NCI-H2029 (cell line): Measurements from ENCODE around the gene ZBTB12.
"Not testable (repeated sequence)": the region's sequence is repeated elsewhere in the genome, so short reads cannot be mapped to it uniquely, and the experiment has no call there.

Experiments
- DNase-seq: peaks from one replicate; lab custom pipeline; 2025; lab: John Stamatoyannopoulos, UW

The ZBTB12 gene

DNA sequence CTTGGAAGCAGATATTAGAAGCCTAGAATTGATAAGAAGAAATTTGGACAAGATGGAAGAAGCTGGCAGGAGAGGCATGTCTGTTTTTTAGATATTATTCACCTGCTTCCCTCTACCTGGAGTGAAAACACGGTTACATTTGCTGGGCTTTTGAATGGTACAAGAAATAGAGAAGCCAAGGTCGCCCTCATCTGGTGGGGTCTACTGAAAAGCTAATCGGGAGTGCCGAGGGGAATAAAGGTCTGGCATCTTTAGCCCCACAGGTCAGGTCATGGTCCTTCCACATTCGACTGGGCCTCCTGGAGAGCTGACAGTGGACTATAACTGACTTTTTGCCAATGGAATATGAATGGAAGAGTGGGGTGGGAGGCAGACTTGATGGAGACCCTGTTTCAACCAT, 21.1 kb upstream of the ZBTB12 start:
- no peak for DNase-seq

GRCh38 chr6:31920811-31921210, 18.9 kb upstream of the ZBTB12 start:
- no peak for DNase-seq

DNA sequence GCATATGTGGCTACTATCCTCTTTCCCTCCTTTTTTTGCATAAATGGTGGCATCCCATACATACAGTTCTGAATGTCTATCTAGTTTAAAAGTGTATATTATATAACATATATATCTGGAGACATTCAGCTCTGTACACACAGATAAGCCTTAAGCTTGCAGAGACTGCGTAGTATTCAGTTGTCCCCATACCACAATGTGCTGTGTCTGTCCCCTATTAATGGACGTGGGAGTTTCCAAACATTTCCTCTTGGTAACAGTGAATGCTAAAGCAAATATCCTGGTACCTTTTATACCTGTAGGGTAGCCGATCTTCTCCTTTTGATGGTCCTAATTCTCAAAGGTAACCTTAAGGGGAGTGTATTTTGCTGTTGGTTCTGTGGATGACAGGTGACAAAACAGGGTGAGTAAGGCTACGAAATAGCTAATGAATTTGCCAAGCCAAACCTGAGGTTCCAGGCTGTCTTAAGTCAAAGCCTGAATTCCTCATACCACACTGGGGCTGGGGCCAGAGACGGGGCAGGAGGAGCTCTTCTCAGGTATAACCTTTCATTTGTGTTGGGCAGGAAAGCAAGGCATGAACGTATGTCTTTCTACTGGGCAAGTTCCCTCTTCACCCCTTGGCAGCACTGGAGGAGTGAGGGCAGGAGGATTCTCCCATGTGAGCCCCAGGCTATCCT, 17.9 kb upstream of the ZBTB12 start:
- no peak for DNase-seq

- DNase-seq: no peak
These were observed 16.3 kb upstream of the ZBTB12 start for GRCh38 chr6:31918069-31918720.

- DNase-seq: no peak
These were observed 13.9 kb upstream of the ZBTB12 start for GRCh38 chr6:31915756-31916155.

DNA sequence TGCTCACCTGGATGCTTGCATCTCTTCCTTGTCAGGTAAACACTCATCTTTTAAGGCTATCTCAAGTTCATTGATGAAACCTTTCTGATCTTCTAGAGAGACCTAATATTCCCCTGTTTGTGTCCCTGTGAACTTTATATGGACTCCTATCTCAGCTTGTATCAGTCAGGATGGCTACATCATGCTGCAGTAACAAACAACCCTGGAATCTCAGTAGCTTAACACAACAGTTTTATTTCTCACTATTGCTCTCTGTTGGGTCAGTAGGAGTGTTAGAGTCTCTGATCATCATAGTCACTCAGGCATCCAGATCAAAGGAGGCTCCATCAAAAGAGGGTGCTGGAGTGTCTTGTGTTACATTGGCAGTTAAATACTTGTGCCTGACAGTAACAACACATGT, 13.5 kb upstream of the ZBTB12 start:
- no peak for DNase-seq

GRCh38 chr6:31911826-31912585, 10.1 kb upstream of the ZBTB12 start:
- DNase-seq: no peak

GRCh38 chr6:31909298-31909697, 7.4 kb upstream of the ZBTB12 start:
- DNase-seq: not testable (repeated sequence)

DNA sequence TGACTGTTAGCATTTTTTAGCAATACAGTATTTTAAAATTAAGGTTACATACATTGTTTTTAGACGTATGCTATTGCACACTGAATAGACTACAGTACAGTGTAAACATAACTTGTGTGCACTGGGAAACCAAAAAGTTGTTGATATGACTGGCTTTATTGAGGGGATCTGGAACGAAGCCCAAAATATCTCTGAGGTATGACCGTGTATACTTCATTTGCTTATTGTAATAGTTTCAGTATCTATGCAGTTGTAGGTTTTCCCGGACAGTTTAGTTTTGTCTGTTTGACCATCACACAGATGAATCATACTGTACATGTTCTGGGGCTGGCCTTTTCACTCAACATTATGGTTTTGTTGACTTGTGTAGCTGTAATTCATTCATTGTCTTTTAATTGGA, 6.9 kb upstream of the ZBTB12 start:
- no peak for DNase-seq

- not testable (repeated sequence) for DNase-seq
These were observed 6.4 kb upstream of the ZBTB12 start for GRCh38 chr6:31908255-31908654.

DNA sequence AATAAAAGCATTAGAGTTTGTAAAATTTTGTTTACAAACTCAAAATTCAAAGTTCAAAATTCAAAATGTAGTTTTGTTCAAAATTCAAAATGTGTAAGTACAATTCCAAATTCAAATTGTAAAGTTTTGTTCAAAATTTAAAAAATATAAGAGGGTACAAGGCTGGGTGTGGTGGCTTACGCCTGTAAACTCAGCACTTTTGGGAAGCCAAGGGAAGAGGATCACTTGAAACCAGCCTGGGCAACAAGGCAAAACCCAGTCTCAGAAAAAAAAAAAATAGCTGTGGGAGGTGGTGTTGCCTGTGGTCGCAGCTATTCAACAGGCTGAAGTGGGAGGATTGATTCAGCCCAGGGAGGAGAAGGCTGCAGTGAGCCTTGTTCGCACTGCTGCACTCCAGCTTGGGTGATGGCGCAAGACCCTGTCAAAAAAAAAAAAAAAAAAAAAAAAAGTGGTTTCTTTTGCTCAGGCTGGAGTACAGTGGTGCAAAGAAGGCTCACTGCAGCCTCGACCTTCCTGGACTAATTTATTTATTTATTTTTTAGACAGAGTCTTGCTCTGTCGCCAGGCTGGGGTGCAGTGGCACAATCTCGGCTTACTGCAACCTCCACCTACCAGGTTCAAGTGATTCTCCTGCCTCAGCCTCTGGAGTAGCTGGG, 5.4 kb upstream of the ZBTB12 start:
- no peak for DNase-seq

DNA sequence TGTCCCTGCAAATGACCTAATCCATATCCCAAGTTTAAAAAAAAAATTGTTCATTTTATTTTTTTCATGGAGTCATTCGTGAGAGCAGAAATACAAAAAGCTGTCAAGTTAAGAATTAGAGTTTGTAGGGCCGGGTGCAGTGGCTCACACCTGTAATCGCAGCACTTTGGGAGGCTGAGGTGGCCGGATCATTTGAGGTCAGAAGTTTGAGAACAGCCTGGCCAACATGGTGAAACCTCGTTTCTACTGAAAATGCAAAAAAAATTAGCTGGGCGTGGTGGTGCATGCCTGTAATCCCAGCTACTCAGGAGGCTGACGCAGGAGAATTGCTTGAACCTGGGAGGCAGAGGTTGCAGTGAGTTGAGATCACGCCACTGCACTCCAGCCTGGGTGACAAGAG, 4.8 kb upstream of the ZBTB12 start:
- not testable (repeated sequence) for DNase-seq

- DNase-seq: no peak
These were observed 4.2 kb upstream of the ZBTB12 start for GRCh38 chr6:31906122-31906521.

- no peak for DNase-seq
These were observed 3.2 kb upstream of the ZBTB12 start for GRCh38 chr6:31905041-31905440.

- DNase-seq: no peak
These were observed 2.1 kb upstream of the ZBTB12 start for GRCh38 chr6:31903957-31904356.

DNA sequence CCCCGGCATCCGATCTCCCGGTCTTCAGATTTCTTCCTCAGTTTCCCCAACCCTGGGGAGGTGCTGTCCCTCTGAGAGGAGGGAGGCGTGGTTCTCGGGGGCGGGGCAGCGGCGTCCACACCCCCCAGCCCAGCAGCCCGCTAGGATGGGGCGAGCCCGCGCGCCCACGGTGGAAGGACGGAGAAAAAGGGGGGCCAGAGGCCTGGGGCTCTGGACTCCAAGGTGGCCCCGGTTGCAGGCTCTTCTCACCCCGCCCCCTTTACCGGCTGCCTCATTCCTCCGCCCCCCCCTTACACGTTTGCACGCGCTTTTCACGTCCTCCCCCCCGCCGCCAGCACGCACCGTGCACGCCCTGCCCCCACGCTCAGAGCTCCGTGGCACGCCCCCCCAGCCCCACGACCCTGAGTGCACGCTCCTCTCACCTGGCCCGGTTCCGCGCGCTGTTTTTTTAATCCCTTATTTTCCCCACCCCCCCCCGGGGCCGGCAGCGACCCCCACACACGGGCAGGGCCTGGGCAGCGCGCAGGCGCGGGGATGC, 402 bp downstream of the ZBTB12 start:
- DNase-seq: peak; percentile 35

- DNase-seq: no peak
These were observed 920 bp downstream of the ZBTB12 start for GRCh38 chr6:31900917-31901414.

DNA sequence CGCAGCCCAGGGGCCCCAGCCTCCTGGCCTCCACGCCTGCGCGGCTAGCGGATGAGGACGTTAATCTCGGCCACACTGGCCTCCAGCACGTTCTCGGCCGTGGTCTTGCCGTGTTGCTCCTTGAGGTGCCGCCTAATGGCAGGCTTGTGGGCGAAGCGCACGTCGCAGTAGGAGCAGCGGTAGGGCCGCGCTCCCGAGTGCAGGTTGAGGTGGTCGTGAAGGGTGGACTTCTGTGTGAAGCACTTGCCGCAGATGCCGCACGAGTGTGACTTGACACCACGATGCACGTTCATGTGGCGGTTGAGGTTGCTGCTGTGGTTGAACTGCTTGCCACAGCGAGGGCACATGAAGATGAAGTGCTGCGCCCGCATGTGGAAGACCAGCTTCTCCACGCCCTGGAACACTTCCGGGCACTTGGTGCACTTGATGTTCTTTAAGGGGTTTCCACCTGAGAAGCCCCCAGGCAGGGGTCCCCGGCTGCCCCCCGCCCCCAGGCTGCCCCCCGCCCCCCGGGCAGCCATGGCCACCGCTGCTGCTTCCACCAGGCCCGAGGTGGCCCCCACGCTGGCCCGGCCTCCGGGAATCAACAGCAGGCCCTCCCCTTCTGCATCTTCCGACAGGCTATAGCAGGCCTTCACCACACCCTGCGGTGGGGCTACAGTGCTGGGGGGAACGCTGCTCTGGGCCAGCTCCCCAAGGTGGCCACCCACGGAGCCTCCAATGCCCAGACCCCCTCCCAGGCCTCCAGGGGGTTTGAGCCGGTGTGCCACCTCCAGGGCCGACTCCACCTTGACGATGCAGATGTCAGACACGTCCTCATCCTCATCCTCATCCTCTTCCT, 1.8 kb downstream of the ZBTB12 start:
- no peak for DNase-seq

DNA sequence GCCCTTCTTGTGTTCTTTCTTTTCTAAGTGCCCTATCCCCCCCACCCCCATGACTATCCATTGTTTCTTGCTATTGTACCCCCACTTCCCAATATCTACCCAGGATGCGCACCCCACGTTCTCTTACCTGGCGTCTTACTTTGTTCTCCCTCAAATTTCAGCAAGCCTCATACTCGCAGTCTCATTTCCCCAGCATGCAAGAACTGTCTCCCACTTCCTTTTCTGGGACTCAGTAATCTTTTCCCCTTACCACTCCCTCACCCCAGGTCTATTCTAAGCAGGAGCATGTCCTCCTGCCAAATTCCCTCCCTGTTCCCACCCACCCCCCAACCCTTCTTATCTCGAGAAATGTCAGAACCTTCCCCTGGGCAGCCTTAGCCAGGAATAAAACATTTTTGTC, 2.7 kb downstream of the ZBTB12 start:
- DNase-seq: no peak

DNA sequence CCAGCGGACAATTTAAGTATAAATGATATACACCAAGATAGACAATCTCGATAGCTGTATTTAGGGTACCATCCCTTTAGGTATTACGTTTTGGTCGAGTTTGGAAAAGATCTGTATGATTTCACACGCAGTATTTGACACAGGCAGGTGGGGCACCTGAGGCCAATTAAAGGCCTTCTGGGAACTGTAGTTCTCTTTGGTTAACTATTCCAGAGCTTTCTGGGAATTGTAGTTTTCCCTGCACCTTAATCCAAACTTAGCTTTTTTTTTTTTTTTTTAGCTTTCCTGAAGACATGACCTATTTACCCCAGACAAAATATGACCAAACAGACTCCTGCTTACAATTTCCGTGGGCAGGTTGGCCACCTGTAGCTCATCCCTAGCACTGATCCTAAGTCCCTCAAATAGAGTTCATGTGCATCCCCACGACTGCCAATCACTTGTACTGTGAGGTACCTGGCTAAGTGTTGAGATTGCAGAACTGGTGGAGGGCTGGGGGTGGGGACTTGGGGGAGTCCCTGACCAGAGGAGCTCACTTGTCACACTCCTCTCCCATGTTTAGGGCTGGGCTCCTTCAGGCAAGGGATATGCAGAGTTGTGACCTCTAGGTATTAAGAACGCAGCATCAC, 3.4 kb downstream of the ZBTB12 start:
- DNase-seq: peak; percentile 63
